ENCODE measurements around the gene RNF38.

RNF38 gene

DNA sequence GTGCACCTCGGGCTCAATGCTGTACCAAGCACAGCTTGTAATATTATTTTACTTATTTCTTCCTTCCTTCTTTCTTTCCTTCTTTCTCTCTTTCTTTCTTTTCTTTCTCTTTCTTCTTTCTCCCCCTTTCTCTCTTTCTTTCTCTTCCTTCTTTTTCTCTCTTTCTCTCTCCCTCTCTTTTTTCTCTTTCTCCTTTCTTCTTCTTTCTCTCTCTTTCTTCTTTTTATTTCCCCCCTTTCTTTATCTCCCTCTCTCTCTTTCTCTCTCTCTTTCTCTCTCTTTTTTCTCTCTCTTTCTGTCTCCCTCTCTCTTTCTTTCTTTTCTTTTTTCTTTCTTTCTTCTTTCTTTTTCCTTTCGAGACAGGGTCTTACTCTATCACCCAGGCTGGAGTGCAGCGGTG is 109.1 kb downstream of the RNF38 start:
- FAIRE-seq: no peak

DNA sequence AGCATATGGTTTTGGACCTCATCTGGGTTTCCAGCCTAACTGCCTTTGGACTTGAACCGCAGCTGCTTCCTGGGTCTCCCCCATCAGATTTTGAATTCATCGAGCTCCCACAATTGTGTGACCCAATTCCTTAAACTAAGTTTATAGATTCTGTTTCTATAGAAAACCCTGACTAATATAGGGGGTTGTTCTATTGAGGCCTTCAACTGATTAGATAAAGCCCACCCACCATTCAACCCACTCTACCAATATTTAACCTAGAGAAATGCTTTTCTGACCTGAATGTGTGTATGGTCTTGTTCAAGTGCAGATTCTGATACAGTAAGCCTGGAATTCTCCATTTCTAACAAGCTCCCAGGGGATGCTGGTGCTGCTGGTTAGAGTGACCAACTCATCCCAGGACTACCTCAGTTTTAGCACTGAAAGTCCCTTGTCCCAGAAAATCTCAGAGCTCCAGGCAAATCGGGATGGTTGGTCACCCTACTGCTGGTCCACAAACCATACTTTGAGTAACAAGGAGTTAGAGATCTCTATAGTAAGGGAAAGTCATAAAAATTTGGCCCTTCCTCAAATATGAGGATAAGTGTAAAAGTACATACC is 110.1 kb downstream of the RNF38 start:
- FAIRE-seq: no peak

DNA sequence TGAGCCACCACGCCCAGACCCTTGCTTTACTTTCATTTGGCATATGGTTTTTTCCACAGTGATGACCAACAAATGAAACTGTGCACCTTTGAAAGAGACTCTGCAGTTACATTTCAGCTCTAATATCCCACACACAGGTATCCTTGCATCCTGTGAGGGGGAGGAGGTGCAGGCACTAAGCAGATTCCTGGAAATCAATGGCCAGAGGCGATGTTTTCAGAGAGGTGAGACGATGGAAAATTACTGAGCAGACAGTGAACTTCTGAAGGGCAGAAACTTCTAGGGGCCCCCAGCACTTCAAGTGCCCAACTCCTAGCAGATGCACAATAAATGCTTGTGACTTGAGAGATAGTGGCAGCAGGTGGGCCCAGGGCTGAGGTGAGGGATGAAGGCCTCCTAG is 112.0 kb downstream of the RNF38 start:
- no peak for FAIRE-seq

Measured in endometrium (tissue), 2 donors.